Parathyroid adenoma (tissue), 2 donors: ENCODE data around the gene CCDC6.

Experiments
- H2AFZ ChIP-seq: fragments of 300-600 bp; sonication (generic); one replicate; pipeline ENCODE4 v1.7.0; 2017; ENCODE audit warnings: antibody characterized with exemption, mild to moderate bottlenecking
- H3K27ac ChIP-seq: fragments of 300-600 bp; sonication (generic); one replicate; pipeline ENCODE4 v1.7.0; 2017
- H3K27me3 ChIP-seq: fragments of 300-600 bp; sonication (generic); one replicate; pipeline ENCODE4 v1.7.0; 2017; ENCODE audit warnings: low read length; ENCODE audit not compliant: control insufficient read depth, insufficient read depth
- H3K36me3 ChIP-seq: fragments of 300-600 bp; sonication (generic); one replicate; pipeline ENCODE4 v1.7.0; 2017; ENCODE audit warnings: low read length; ENCODE audit not compliant: control insufficient read depth, insufficient read depth
- H3K4me1 ChIP-seq: fragments of 300-600 bp; sonication (generic); one replicate; pipeline ENCODE4 v1.7.0; 2017; ENCODE audit warnings: control low read depth
- H3K4me2 ChIP-seq: fragments of 300-600 bp; sonication (generic); one replicate; pipeline ENCODE4 v1.7.0; 2017; ENCODE audit warnings: low read length
- H3K4me3 ChIP-seq: fragments of 300-600 bp; sonication (generic); one replicate; pipeline ENCODE4 v1.7.0; 2017; ENCODE audit warnings: low read depth, low read length
- H3K79me2 ChIP-seq: fragments of 300-600 bp; sonication (generic); one replicate; pipeline ENCODE4 v1.7.0; 2017; ENCODE audit warnings: control low read depth
- H3K9ac ChIP-seq: fragments of 300-600 bp; sonication (generic); one replicate; pipeline ENCODE4 v1.7.0; 2017; ENCODE audit warnings: mild to moderate bottlenecking
- H3K9me3 ChIP-seq: fragments of 300-600 bp; sonication (generic); one replicate; pipeline ENCODE4 v1.7.0; 2017; ENCODE audit warnings: low read length; ENCODE audit not compliant: control insufficient read depth
- TF ChIP-seq, protein P1 (sequence below): fragments of 300-600 bp; sonication (generic); IDR thresholded peaks from one replicate; pipeline ENCODE4 v1.7.0; 2017; ENCODE audit warnings: antibody characterized with exemption, mild to moderate bottlenecking
- donor health status: primary hyperparathyroidism.

The CCDC6 gene

DNA sequence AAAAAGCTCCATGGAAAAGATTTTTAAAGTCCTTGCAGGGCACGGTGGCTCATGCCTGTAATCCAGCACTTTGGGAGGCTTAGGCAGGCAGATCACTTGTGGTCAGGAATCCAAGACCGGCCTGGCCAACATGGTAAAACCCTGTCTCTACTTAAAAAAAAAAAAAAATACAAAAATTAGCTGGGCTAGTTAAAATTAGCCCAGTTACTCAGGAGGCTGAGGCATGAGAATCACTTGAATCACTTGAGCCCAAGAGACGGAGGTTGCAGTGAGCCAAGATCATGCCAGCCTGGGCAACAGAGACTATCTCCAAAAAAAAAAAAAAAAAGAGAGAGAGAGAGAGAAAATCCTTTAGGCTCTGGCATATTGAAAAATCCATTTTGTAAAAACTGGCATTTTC, 61.9 kb downstream of the CCDC6 start:
- Histone ChIP-seq H3K4me1 (no peaks in the 10 kb centered on the region), H3K36me3 (no peaks in the 10 kb centered on the region), H3K27ac (no peak overlapping the region), H3K4me2 (no peak overlapping the region), H3K79me2 (peaks cover 3% of the 10 kb centered on the region), H3K9ac (no peak overlapping the region), H3K4me3 (no peak overlapping the region), H3K27me3 (no peaks in the 10 kb centered on the region), H3K9me3 (no peaks in the 10 kb centered on the region), H2AFZ (no peak overlapping the region)
- TF ChIP-seq, protein P1, sequence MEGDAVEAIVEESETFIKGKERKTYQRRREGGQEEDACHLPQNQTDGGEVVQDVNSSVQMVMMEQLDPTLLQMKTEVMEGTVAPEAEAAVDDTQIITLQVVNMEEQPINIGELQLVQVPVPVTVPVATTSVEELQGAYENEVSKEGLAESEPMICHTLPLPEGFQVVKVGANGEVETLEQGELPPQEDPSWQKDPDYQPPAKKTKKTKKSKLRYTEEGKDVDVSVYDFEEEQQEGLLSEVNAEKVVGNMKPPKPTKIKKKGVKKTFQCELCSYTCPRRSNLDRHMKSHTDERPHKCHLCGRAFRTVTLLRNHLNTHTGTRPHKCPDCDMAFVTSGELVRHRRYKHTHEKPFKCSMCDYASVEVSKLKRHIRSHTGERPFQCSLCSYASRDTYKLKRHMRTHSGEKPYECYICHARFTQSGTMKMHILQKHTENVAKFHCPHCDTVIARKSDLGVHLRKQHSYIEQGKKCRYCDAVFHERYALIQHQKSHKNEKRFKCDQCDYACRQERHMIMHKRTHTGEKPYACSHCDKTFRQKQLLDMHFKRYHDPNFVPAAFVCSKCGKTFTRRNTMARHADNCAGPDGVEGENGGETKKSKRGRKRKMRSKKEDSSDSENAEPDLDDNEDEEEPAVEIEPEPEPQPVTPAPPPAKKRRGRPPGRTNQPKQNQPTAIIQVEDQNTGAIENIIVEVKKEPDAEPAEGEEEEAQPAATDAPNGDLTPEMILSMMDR: no peak

GRCh38 chr10:59843748-59844147, 62.6 kb downstream of the CCDC6 start:
- Histone ChIP-seq H3K27ac (no peak overlapping the region), H2AFZ (no peak overlapping the region), H3K79me2 (peaks cover 3% of the 10 kb centered on the region), H3K36me3 (no peaks in the 10 kb centered on the region), H3K4me1 (no peaks in the 10 kb centered on the region), H3K4me3 (no peak overlapping the region), H3K9me3 (no peaks in the 10 kb centered on the region), H3K4me2 (no peak overlapping the region), H3K27me3 (no peaks in the 10 kb centered on the region), H3K9ac (no peak overlapping the region)
- TF ChIP-seq, protein P1: no peak

DNA sequence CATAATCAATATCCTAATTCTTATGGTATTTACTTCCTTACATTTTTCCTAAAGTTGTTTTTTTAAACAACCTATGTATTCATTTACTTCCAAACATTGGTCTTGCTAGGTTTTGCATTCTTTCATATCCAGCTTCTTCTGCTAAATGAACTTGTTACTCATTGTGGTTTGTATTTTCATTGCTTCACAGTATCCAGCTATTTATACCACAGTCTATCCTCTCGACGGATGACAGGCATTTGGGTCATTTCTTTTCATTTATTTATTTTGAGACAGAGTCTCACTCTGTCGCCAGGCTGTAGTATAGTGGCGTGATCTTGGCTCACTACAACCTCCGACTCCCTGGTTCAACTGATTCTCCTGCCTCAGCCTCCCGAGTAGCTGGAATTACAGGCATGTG, 66.8 kb downstream of the CCDC6 start:
- H3K79me2 ChIP-seq: peaks cover 9% of the 10 kb centered on the region
- H3K4me2 ChIP-seq: no peak overlapping the region
- H3K36me3 ChIP-seq: no peaks in the 10 kb centered on the region
- H3K4me1 ChIP-seq: no peaks in the 10 kb centered on the region
- H3K9ac ChIP-seq: no peak overlapping the region
- H2AFZ ChIP-seq: no peak overlapping the region
- TF ChIP-seq, protein P1: no peak
- no peaks in the 10 kb centered on the region for H3K9me3 ChIP-seq
- H3K27me3 ChIP-seq: no peaks in the 10 kb centered on the region
- no peak overlapping the region for H3K27ac ChIP-seq
- H3K4me3 ChIP-seq: no peak overlapping the region

DNA sequence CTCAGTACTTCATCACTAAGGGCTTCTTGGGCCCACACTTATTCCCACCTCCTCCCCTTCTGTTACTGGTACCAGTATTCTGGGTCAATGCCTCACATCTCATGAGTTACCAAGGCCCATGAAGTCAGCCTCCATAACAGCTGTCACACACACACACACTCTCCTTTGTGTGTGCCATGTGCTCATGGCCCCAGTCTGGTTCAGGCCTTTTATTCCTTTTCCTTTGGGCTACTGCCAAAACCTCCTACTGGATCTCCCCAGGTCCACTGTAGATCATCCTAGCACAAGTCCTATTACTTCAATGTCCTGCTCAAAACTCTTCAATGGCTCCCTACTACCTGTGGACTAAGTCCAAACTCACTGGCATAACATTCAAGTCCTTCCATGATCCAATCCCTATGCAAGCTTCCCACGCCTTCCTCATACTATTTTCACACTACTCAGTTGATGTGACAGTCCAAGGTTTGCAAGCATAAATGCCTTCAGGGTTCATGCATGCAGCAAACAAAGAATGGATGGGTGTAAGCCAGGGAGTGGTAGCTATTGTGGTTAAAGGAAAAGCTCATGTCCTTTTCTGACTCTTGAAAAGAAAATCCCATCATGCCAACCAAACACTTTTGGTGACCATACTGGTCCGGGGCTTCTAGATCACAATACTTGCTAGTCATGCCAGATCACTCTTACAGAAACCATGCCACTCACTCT, 68.1 kb downstream of the CCDC6 start:
- no peak overlapping the region for H3K4me2 ChIP-seq
- no peak overlapping the region for H2AFZ ChIP-seq
- TF ChIP-seq, protein P1: no peak
- H3K36me3 ChIP-seq: no peaks in the 10 kb centered on the region
- no peak overlapping the region for H3K9ac ChIP-seq
- H3K27me3 ChIP-seq: no peaks in the 10 kb centered on the region
- H3K9me3 ChIP-seq: no peaks in the 10 kb centered on the region
- H3K4me1 ChIP-seq: no peaks in the 10 kb centered on the region
- peaks cover 7% of the 10 kb centered on the region for H3K79me2 ChIP-seq
- H3K4me3 ChIP-seq: no peak overlapping the region
- H3K27ac ChIP-seq: no peak overlapping the region

GRCh38 chr10:59833810-59834209, 72.5 kb downstream of the CCDC6 start:
- Histone ChIP-seq H3K4me1 (no peaks in the 10 kb centered on the region), H3K27me3 (no peaks in the 10 kb centered on the region), H3K9me3 (no peaks in the 10 kb centered on the region), H2AFZ (no peak overlapping the region), H3K4me2 (no peak overlapping the region), H3K36me3 (no peaks in the 10 kb centered on the region), H3K9ac (no peak overlapping the region), H3K79me2 (peaks cover 12% of the 10 kb centered on the region), H3K27ac (no peak overlapping the region), H3K4me3 (no peak overlapping the region)
- TF ChIP-seq, protein P1: no peak
